WTC11 (cell line): ENCODE results near the gene SMIM10L1.

Experiments used
- ATF2 ChIP-seq: sonication (generic); formaldehyde crosslinking; IDR thresholded peaks from 2 replicates; pipeline ENCODE4 v1.8.1; 2022; ENCODE audit warnings: low read depth, missing genetic modification reagents, borderline replicate concordance
- CBFB ChIP-seq: sonication (generic); formaldehyde crosslinking; IDR thresholded peaks from 2 replicates; pipeline ENCODE4 v1.8.1; 2022; ENCODE audit warnings: mild to moderate bottlenecking, low read depth, missing genetic modification reagents
- CTCF ChIP-seq: fragments of 200-600 bp; IDR thresholded peaks from 2 replicates; pipeline ENCODE4 v1.8.0; 2022; ENCODE audit warnings: antibody characterized with exemption
- FOXK1 ChIP-seq: sonication (generic); formaldehyde crosslinking; IDR thresholded peaks from 2 replicates; pipeline ENCODE4 v1.8.0; 2022; ENCODE audit warnings: mild to moderate bottlenecking, moderate library complexity, missing genetic modification reagents
- FOXP1 ChIP-seq: sonication (generic); formaldehyde crosslinking; IDR thresholded peaks from 2 replicates; pipeline ENCODE4 v1.8.0; 2022; ENCODE audit warnings: missing genetic modification reagents, mild to moderate bottlenecking, moderate library complexity, borderline replicate concordance
- ZNF396 ChIP-seq: fragments of 250-450 bp; sonication (Bioruptor Pico); IDR thresholded peaks from 2 replicates; pipeline ENCODE4 v1.8.0; 2021; ENCODE audit warnings: mild to moderate bottlenecking, moderate library complexity, borderline replicate concordance
- TF ChIP-seq, protein P1 (sequence below): fragments of 250-450 bp; sonication (Bioruptor Pico); conservative IDR thresholded peaks from 2 replicates; pipeline ENCODE4 v1.9.0; 2021; ENCODE audit warnings: mild to moderate bottlenecking

DNA sequence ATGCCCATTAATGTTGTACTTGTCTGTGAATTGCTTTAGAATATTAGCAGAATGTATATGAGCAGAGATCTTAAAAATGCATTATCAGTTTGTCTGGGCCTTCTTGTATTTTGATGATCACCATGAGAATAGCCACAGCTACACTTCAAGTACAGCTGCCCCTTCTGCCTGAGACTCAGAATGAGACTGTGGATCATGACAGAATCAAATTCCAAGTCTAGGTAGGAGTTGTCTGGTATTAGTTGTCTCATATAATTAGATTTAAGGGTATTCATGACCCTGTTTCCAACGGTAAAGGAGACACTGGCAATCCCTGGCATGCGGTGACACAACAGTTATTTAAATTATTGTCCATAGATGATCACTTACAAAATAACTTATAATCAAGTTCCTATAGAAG is 18.3 kb upstream of the SMIM10L1 start:
- TF ChIP-seq ZNF396 (CRISPR knock-in tag) (no peak), FOXK1 (CRISPR knock-in tag) (no peak), CBFB (no peak), CTCF (no peak), FOXP1 (CRISPR knock-in tag) (no peak), ATF2 (CRISPR knock-in tag) (no peak)
- TF ChIP-seq, protein P1, sequence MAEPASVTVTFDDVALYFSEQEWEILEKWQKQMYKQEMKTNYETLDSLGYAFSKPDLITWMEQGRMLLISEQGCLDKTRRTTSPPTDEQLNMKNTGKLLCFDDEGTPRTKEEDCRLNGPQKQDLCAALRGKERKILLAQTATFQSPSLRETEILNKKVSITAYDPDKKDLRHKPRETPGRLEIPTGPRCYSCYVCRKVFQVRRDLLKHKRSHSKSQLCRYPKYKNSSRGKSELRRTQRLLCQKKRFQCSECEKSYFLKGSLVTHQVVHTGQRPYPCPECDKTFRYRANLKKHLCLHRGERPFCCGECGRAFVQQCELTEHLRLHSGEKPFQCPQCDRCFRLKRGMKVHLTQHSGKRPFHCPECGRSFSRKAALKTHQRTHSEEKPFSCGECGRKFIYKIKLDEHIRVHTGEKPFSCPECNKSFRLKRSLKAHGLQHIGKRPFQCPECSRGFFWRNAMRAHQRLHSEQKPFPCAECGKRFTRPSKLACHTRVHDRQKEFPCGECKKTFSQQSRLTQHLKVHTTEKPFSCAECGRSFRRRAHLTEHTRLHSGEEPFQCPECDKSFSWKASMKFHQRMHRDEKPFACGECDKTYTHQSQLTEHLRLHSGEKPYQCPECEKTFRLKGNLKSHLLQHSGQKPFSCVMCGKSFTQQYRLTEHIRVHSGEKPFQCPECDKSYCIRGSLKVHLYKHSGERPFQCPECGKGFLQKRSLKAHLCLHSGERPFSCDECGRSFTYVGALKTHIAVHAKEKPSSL (CRISPR knock-in tag), result no peak
